ENCODE measurements around the gene ADAMTS18.

- TF ChIP-seq CTCF (IDR thresholded peaks at IDR 0.05; ENCODE audit: insufficient read depth, low read length) (no peak), POLR2AphosphoS5 (IDR thresholded peaks at IDR 0.05; ENCODE audit: low read depth) (no peak), REST (IDR thresholded peaks at IDR 0.05; ENCODE audit: insufficient replicate concordance, low read depth) (no peak), SPI1 (IDR thresholded peaks at IDR 0.05; ENCODE audit: borderline replicate concordance, low read depth) (no peak)
Observed at GRCh38 chr16:77330332-77331042, 104.3 kb downstream of the ADAMTS18 start.
